Neural crest cell (in vitro differentiated cells): ENCODE measurements around the gene KDM6A. TPM values are rescaled to one million over a fixed set of nuclear protein-coding genes. Genes with fewer than 3 reads are reported as not detected.
"Not testable (repeated sequence)": the region's sequence is repeated elsewhere in the genome, so short reads cannot be mapped to it uniquely, and the experiment has no call there.

ENCODE experiments used
- DNase-seq: peaks from one replicate; pipeline ENCODE4 v3.0.0; 2021; ENCODE audit warnings: low read depth, mixed read lengths, low spot score
- H3K27ac Mint-ChIP-seq: one replicate; pipeline ENCODE4 v1.8.0; 2021; ENCODE audit warnings: mild to moderate bottlenecking, mixed read lengths; ENCODE audit not compliant: unreplicated experiment
- H3K27me3 Mint-ChIP-seq: 2 replicates; pipeline ENCODE4 v1.8.0; 2021; ENCODE audit warnings: low read depth, mild to moderate bottlenecking, mixed read lengths
- H3K36me3 Mint-ChIP-seq: 2 replicates; pipeline ENCODE4 v1.8.0; 2021; ENCODE audit warnings: low read depth, mild to moderate bottlenecking, mixed read lengths
- H3K4me1 Mint-ChIP-seq: 2 replicates; pipeline ENCODE4 v1.8.0; 2021; ENCODE audit warnings: mixed read lengths
- H3K4me3 Mint-ChIP-seq: one replicate; pipeline ENCODE4 v1.8.0; 2021; ENCODE audit warnings: mild to moderate bottlenecking, mixed read lengths
- H3K9me3 Mint-ChIP-seq: 2 replicates; pipeline ENCODE4 v1.8.0; 2021; ENCODE audit warnings: mixed read lengths
- CTCF ChIP-seq: fragments of 200-600 bp; sonication (generic); conservative IDR thresholded peaks from 2 replicates; pipeline ENCODE4 v1.5.0; 2021; ENCODE audit warnings: antibody characterized with exemption, mild to moderate bottlenecking
- total RNA-seq: library from RNA; stranded (reverse); gene quantifications from 2 replicates; pipeline ENCODE4 v1.2.1, GENCODE V29; 2021

Gene KDM6A
- total RNA-seq, 1 donor from 2014 or later, result 21.4 TPM

DNA sequence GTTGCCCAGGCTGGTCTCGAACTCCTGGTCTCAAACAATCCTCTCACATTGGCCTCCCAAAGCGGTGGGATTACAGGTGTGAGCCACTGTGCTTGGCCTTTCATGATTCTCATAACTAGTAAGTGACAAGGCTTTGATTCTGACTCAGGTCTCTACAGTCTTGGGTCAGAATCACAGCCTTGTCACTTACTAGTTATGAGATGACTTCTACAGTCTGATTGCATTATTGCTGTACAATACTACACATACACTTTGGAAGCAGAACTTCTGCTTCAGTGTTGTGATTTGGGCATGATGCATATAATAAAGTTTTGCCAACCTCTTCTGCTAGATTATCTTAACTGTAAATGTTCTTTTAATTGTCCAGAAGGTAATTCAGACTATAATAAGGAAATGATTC lies 123.3 kb downstream of the KDM6A start:
- DNase-seq, result no peak
- H3K4me1 Mint-ChIP-seq, result no peaks in the 10 kb centered on the region
- H3K4me3 Mint-ChIP-seq, result no peak overlapping the region
- H3K27ac Mint-ChIP-seq, result no peak overlapping the region
- H3K27me3 Mint-ChIP-seq, result no peaks in the 10 kb centered on the region
- peaks cover 30% of the 10 kb centered on the region for H3K36me3 Mint-ChIP-seq
- H3K9me3 Mint-ChIP-seq, result peaks cover 22% of the 10 kb centered on the region
- no peak for TF ChIP-seq CTCF

DNA sequence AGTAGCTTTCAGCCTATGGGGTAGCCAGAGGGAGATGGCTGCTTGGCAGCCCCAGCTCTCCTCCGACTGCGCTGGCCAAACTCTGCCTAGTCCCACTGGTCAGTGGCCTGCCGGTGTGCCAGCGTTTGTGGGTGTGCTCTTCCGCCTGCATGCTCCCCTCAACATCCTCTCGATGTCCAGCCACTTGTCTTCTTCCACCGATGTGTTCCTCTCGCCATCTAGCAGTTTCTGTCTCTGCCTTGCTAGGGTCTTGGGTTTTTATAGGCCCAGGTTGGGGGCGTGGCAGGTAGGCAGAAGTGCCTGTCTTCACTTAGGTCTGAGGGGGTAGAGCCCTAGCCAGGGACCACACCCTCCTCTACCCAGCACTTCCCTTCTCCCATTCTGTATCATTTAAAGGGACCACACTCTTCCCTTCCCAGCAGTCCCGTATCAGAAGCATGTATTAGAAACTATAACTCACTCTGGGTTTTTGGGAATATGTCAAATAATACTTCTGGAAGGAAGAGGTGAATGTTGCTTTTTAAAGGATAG lies 124.4 kb downstream of the KDM6A start:
- H3K4me1 Mint-ChIP-seq, result peaks cover 6% of the 10 kb centered on the region
- H3K9me3 Mint-ChIP-seq, result peaks cover 22% of the 10 kb centered on the region

GRCh38 chrX:44997888-44998287 lies 124.9 kb downstream of the KDM6A start:
- H3K4me3 Mint-ChIP-seq, result no peak overlapping the region
- TF ChIP-seq CTCF, result no peak
- DNase-seq, result no peak
- H3K9me3 Mint-ChIP-seq, result peaks cover 21% of the 10 kb centered on the region
- no peak overlapping the region for H3K27ac Mint-ChIP-seq
- H3K36me3 Mint-ChIP-seq, result peaks cover 28% of the 10 kb centered on the region
- H3K4me1 Mint-ChIP-seq, result peaks cover 8% of the 10 kb centered on the region
- H3K27me3 Mint-ChIP-seq, result no peaks in the 10 kb centered on the region

More for the DNA sequence above, 124.4 kb downstream of the KDM6A start:
- H3K27me3 Mint-ChIP-seq, result no peaks in the 10 kb centered on the region
- no peak overlapping the region for H3K27ac Mint-ChIP-seq
- no peak for TF ChIP-seq CTCF
- DNase-seq, result no peak
- peaks cover 30% of the 10 kb centered on the region for H3K36me3 Mint-ChIP-seq
- no peak overlapping the region for H3K4me3 Mint-ChIP-seq

- not testable (repeated sequence) for H3K27me3 Mint-ChIP-seq, H3K4me3 Mint-ChIP-seq, H3K27ac Mint-ChIP-seq, DNase-seq
- Mint-ChIP-seq H3K4me1 (peaks cover 18% of the 10 kb centered on the region), H3K9me3 (peaks cover 15% of the 10 kb centered on the region), H3K36me3 (peaks cover 23% of the 10 kb centered on the region)
Measured at GRCh38 chrX:44999237-44999636, 126.2 kb downstream of the KDM6A start.

DNA sequence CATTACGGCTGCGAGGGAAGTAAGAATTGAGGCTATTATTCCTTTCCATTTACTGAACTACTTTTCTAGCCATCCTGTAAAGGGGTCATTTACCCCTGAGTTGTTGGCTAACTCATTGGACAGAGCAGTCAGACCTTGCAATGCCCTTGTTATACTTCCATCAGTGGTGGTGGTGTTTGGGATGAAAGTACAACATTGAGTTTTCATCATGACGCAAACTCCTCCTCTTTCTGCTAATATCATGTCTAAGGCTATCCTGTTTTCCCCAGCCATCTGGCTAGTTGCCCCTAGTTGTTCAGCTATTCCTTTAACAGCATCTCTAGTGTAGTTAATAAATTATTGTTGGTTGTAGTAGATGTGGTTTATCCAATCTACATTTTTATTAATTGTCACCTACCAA lies 126.9 kb downstream of the KDM6A start:
- peaks cover 23% of the 10 kb centered on the region for H3K4me1 Mint-ChIP-seq
- DNase-seq, result not testable (repeated sequence)

DNA sequence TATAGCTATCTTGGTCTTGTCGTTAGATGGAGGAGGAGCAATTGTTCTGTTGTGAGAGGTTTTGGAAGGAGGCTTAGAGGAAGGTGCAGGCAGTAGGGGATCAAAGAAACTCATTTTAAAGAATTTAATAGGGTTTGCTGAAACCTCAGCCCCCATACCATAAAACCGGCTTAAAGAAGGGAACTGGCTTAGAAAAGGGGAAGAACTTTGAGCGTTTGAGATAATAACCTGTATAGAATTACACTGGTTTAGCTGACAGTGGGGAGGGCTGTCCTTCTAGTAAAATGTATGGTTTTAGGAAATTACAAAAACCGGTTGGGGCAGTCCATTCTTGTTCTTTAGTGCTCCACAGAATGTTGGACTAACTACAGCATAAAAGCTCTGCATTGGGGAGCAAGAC lies 128.1 kb downstream of the KDM6A start:
- no peak for DNase-seq
- peaks cover 25% of the 10 kb centered on the region for H3K36me3 Mint-ChIP-seq
- no peaks in the 10 kb centered on the region for H3K27me3 Mint-ChIP-seq
- peaks cover 11% of the 10 kb centered on the region for H3K9me3 Mint-ChIP-seq
- H3K4me1 Mint-ChIP-seq, result peaks cover 23% of the 10 kb centered on the region
- no peak for TF ChIP-seq CTCF
- no peak overlapping the region for H3K27ac Mint-ChIP-seq
- H3K4me3 Mint-ChIP-seq, result no peak overlapping the region

More for the DNA sequence above, 126.9 kb downstream of the KDM6A start:
- H3K4me3 Mint-ChIP-seq, H3K27ac Mint-ChIP-seq, H3K27me3 Mint-ChIP-seq: not testable (repeated sequence)
- Mint-ChIP-seq H3K9me3 (peaks cover 13% of the 10 kb centered on the region), H3K36me3 (peaks cover 22% of the 10 kb centered on the region)
